DMS153 treated with DMSO at 0.1 percent for 48 hours (cell line): ENCODE data around the gene P2RY8.

Source experiments
- DNase-seq: peaks from one replicate; lab custom pipeline; 2025; ENCODE audit not compliant: unreplicated experiment; lab: John Stamatoyannopoulos, UW

Gene P2RY8

DNA sequence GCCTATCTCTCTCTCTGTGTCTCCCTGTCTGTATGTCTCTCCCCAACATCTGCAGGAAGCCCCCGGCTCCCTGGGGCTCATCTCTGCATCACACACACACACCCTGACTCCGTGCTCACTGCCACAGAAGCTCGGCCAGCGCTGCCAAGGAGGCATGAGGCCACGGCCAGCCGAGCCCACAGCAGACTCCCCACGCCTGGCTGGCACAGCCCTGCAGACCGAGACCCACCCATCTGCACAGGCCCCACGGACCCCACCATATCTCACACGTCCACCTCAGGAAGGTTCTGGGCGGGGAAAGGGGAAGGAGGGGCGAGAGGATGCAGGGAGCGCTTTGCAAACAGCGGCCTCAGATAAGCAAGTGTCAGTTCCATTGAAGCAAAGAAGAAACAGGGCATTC, 116.6 kb downstream of the P2RY8 start:
- DNase-seq: no peak

DNA sequence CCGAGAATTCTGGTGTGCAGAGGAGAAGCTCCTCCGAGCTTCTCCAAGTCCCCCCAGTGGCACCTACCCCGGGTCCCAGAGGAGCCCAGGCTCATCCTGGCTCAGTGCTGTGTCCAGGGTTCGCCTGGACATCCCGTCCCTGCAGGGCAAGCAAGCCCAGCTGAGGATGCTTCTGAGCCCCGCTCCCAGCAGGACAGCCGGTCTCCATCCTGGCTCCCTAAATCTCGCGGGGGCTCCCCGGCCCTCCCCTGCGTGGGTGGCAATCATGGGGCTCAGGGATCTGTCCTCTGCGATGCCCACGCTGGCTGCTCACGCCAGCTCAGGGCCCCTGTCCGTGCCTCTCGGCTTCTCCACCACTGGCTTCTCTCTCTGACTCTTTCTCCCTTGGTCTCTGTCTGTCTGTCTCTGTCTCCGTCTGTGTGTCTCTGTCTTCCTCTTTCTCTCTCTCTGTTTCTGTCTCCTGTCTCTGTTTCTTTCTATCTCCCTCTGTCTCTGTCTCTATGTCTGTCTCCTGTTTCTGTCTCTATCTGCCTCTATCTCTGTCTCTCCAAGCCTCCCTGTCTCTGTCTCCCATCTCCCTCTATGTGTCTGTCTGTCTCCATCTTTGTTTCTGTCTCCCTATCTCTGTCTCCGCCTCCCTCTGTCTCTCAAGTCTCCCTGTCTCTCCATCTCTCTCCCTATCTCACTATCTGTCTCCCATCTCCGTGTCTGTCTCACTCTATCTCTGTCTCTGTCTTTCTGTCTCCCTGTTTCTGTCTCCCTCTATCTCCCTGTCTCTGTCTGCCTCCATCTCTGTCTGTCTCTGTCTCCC, 117.2 kb downstream of the P2RY8 start:
- DNase-seq: no peak

DNA sequence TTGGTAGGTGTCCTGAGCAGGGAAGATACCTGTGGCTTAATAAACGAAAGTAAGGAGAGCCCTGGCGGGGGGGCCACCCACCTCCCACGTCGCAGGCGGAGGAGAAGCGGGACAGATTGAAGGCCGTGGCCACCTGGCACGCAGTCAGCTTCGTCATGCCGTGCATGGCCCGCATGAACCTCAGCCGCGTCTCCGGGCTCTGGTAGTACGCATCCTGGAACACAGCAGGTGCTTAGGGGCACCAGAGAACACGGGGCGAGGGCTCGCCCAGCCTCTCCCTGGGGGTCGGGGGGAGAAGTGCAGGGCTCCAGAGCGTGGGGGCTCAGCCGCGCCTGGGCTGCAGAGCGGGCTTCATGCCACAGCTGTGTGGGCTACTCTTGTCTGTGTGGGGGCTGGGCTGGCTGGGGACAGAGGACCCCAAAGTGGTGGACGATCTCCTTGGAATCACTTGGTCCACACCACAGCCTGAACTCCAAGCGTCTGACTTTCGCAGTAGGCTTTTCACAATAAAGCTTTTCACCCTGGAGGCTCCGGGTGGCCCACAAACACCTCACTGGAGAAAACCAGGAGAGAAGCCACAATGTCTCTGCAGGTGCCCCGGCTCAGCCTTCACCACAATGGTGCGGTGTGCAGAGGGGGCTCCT, 118.0 kb downstream of the P2RY8 start:
- DNase-seq: no peak

DNA sequence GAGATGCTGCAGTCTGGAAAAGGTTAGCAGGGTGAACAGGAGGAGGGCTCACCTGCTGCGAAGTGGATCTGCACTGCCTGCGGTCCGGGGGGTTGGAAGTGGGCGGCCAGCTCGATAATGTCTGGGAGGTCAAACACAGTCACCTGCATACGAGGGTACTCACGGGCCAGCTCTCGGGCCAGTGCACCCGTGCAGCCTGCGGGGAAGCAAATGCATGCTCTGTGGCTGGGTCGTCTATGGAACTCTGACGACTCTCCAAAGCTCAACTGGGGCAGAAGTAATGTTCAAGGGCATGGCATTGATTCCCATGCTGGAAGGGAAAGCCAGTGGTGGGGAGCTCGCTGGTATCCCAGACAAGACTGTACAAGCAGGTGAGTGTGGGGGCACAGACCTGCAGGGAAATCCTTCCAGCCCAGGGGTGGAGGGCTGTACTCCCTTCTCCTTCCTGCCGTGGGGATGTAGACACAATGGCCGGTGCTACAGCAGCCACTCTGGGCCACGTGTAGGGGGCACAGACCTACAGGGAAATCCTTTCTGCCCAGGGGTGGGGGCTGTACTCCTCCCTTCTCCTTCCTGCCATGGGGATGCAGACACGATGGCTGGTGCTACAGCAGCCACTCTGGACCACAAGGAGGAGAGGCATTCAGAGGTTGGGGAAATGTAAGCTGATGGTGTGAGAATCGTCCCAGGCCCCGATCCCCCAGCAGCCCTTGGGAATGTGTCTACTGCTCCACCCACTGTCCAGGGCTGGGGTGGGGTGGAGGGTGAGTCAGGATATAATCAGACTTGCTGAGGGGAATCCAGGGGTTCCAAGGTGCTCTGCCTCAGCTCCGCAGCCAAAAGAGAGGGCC, 118.8 kb downstream of the P2RY8 start:
- no peak for DNase-seq

DNA sequence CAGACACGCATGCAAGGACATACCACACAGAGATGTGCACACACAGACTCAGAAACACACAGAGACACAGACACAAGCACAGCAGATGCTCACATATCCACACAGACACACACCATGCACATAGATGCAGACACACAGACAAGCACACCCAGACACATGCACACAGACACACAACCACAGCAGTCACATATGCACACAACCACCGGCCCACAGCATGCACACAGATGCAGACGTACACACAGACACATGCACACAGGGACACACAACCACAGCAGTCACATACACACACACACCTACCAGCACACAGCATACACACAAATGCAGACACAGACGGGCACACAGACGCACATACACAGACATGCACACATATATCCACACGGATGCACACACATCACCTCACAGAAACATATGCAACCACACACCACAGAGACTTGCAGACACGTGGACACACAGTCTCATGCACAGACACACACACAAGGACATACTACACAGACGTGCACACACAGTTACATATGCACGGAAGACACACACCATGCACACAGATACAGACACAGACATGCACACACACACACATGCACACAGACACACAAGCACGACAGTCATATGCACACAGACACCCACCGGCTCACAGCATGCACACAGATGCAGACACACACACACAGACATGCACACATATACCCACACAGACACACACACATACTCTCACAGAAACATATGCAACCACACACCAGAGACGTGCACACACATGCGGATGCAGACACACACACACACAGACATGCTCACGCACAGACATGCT, 119.8 kb downstream of the P2RY8 start:
- DNase-seq: no peak

DNA sequence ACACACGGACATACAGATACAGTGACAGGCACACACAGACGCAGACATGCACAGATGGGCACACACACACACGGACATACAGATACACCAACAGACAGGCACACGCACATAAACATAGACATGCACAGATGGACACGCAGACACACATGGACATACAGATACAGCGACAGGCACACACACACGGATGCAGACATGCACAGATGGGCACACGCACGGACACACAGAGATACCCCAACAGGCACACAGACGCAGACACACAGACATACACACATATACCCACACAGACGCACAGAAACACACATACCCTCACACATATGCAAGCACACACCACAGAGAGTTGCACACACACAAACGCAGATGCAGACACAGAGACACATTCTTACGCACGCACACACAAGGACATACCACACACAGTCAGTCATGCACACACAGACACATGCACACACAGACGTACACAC, 120.6 kb downstream of the P2RY8 start:
- DNase-seq: no peak
